PC-9 (cell line): ENCODE measurements around the gene GRAP. TPM values are rescaled to one million over a fixed set of nuclear protein-coding genes. Genes with fewer than 3 reads are reported as not detected.
"Not testable (repeated sequence)": the region's sequence is repeated elsewhere in the genome, so short reads cannot be mapped to it uniquely, and the experiment has no call there.

Experiments used
- BruUV-seq: library from RNA; stranded (reverse); fragments of 400-500 nt; replicated peaks from 2 replicates; lab custom pipeline; 2021; lab: Mats Ljungman, UMichigan
- CTCF ChIA-PET: fragments of 300-600 bp; sonication (Branson Sonifier 250); formaldehyde crosslinking; loops from one replicate; lab custom pipeline; 2022; ENCODE audit warnings: antibody characterized with exemption; lab: Charles Lee
- POLR2A ChIA-PET: fragments of 300-600 bp; sonication (Branson Sonifier 250); formaldehyde crosslinking; loops from one replicate; lab custom pipeline; 2022; ENCODE audit warnings: antibody characterized with exemption; ENCODE audit not compliant: unreplicated experiment; lab: Charles Lee
- DNase-seq, 2 experiments: peaks; one replicate each; pipeline versions ENCODE4 v3.0.0 to v3.0.0-alpha.2; 2015 to 2022; ENCODE audit warnings: mixed read lengths in 1 of 2
- H2AFZ ChIP-seq: fragments of 200-600 bp; sonication (generic); 2 replicates; pipeline ENCODE4 v1.8.1; 2017; ENCODE audit warnings: antibody characterized with exemption
- H3F3A ChIP-seq: fragments of 200-600 bp; sonication (generic); 2 replicates; pipeline ENCODE4 v1.8.1; 2017; ENCODE audit warnings: antibody characterized with exemption, mild to moderate bottlenecking, low read depth; ENCODE audit not compliant: insufficient read depth
- H3K27ac ChIP-seq: fragments of 200-600 bp; sonication (generic); 2 replicates; pipeline ENCODE4 v1.6.1; 2016; ENCODE audit warnings: mixed run types
- H3K27me3 ChIP-seq: fragments of 200-600 bp; sonication (generic); 2 replicates; pipeline ENCODE4 v1.6.1; 2016; ENCODE audit warnings: low read depth, mixed run types; ENCODE audit not compliant: insufficient read depth
- H3K36me3 ChIP-seq: fragments of 200-600 bp; sonication (generic); 2 replicates; pipeline ENCODE4 v1.6.1; 2016; ENCODE audit warnings: low read depth, mixed run types
- H3K4me1 ChIP-seq: fragments of 200-600 bp; sonication (generic); replicated peaks from 2 replicates; pipeline ENCODE4 v1.6.1; 2016; ENCODE audit warnings: mixed run types; ENCODE audit not compliant: insufficient read depth
- H3K4me2 ChIP-seq: fragments of 200-600 bp; sonication (generic); 2 replicates; pipeline ENCODE4 v1.6.1; 2017; ENCODE audit warnings: mixed run types
- H3K4me3 ChIP-seq: fragments of 200-600 bp; sonication (generic); 2 replicates; pipeline ENCODE4 v1.6.1; 2016; ENCODE audit warnings: mixed run types
- H3K79me2 ChIP-seq: fragments of 200-600 bp; sonication (generic); 2 replicates; pipeline ENCODE4 v1.6.1; 2017; ENCODE audit warnings: low read depth, mixed run types
- H3K9me2 ChIP-seq: fragments of 200-600 bp; sonication (generic); 2 replicates; pipeline ENCODE4 v1.8.1; 2017; ENCODE audit warnings: mild to moderate bottlenecking; ENCODE audit not compliant: insufficient read depth
- H3K9me3 ChIP-seq: fragments of 200-600 bp; sonication (generic); 2 replicates; pipeline ENCODE4 v1.8.1; 2016; ENCODE audit warnings: low read depth; ENCODE audit not compliant: insufficient read depth
- H4K20me1 ChIP-seq: fragments of 200-600 bp; sonication (generic); 2 replicates; pipeline ENCODE4 v1.8.1; 2017; ENCODE audit not compliant: insufficient read depth
- intact Hi-C: fragments of 100-400 bp; cut with micrococcal nuclease; formaldehyde crosslinking; loops from one replicate; pipeline ENCODE4 v1.10.0; 2022; ENCODE audit not compliant: unreplicated experiment
- total RNA-seq: library from RNA; stranded (reverse); gene quantifications from 2 replicates; pipeline ENCODE4 v1.2.3, GENCODE V29; 2021
- TF ChIP-seq, protein P1 (sequence below): fragments of 200-600 bp; sonication (generic); conservative IDR thresholded peaks from 2 replicates; pipeline ENCODE4 v1.6.1; 2017; ENCODE audit warnings: mixed run types, antibody characterized with exemption, mild to moderate bottlenecking, moderate library complexity

The GRAP gene
- total RNA-seq, 1 experiment from 2014 or later = 0.48 TPM

DNA sequence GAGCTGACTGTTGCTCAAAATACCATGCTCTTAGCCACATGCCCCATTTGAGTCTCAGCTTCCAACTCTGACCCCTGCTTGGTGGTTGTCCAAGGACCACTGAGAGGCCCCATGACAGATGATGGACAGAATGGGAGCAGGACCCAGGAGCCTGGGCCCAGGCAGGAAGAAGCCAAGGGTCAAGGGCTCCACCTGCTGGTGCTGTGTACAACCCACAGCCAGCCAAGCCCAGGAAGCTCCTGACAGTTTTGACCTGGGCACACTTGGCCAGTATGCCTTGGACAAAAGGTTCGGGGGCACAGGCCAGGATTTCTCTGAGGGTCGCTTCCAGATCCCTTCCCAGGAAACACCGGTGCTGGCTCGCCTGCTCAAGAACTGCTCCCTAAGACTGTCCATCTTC is 15.0 kb downstream of the GRAP start:
- H3K4me3 ChIP-seq, POLR2A ChIA-PET, CTCF ChIA-PET, H3K9me3 ChIP-seq, H3K27ac ChIP-seq, intact Hi-C loops, H3F3A ChIP-seq, H2AFZ ChIP-seq, H3K79me2 ChIP-seq, H3K27me3 ChIP-seq, H3K4me1 ChIP-seq, BruUV-seq, H3K9me2 ChIP-seq, H3K36me3 ChIP-seq, H4K20me1 ChIP-seq: not testable (repeated sequence)
- TF ChIP-seq, protein P1, sequence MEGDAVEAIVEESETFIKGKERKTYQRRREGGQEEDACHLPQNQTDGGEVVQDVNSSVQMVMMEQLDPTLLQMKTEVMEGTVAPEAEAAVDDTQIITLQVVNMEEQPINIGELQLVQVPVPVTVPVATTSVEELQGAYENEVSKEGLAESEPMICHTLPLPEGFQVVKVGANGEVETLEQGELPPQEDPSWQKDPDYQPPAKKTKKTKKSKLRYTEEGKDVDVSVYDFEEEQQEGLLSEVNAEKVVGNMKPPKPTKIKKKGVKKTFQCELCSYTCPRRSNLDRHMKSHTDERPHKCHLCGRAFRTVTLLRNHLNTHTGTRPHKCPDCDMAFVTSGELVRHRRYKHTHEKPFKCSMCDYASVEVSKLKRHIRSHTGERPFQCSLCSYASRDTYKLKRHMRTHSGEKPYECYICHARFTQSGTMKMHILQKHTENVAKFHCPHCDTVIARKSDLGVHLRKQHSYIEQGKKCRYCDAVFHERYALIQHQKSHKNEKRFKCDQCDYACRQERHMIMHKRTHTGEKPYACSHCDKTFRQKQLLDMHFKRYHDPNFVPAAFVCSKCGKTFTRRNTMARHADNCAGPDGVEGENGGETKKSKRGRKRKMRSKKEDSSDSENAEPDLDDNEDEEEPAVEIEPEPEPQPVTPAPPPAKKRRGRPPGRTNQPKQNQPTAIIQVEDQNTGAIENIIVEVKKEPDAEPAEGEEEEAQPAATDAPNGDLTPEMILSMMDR = peak; percentile 66
- H3K4me2 ChIP-seq = peak overlapping the region; percentile 58; the same call in 1 of the 2 replicates
- DNase-seq = peak in 1 of 2 experiments; percentile 89

DNA sequence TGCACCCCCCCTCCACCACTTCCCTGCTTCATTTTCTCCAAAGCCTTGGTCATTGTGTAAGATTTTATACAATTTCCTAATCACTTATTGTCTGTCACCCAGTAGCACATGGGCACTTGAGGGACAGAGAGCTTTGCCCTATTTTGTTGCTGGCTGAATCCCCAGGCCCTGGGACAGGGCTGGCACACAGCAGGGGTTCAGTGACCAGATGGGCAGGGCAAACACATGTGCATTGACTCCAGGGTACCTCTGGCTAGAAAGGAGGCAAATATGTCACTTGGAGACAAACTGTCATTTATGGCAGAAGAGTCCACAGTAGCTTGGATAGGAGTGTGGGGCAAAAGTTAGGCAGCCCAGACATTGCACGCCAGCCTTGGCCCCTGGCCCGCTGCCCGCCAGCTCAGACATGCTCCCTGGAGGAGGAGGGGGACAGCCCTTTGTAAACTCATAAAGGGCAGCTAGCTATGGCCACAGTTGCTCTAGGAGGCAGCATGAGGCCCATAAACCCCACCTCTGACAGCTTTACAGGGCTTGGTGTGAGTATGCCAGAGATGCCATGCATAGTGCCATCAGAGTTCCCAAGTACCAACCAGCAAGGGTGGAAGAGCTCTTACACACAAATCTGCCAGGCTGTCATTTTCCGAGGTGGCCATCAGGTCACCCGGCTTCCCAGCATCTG is 15.8 kb downstream of the GRAP start:
- H3K36me3 ChIP-seq, H2AFZ ChIP-seq, H4K20me1 ChIP-seq, intact Hi-C loops, POLR2A ChIA-PET, H3K4me3 ChIP-seq, H3F3A ChIP-seq, H3K79me2 ChIP-seq, DNase-seq, CTCF ChIA-PET, H3K9me3 ChIP-seq, BruUV-seq, H3K27ac ChIP-seq, H3K4me2 ChIP-seq, H3K9me2 ChIP-seq, H3K27me3 ChIP-seq, H3K4me1 ChIP-seq: not testable (repeated sequence)

DNA sequence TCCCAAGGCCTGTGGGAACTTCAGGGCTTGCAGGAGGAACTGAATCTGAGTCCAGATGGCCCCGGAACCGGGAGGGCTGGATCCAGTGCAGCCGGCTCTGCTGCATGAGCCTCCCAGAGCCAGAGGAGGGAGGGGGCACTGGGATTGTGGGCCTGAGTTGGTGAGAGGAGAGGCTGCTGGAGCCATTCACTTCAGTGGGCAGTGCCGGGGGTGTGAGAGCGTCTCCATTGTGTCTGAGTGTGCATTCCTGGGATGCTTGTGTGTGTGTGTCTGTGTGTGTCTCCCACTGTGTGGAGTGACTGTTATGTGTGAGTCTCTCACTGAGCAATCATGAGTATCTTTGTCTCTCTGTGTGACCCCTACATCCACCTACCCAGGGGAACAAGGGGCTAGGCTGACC is 17.0 kb downstream of the GRAP start:
- H2AFZ ChIP-seq, BruUV-seq, H3K27me3 ChIP-seq, H3K79me2 ChIP-seq, H3K9me2 ChIP-seq, POLR2A ChIA-PET, intact Hi-C loops, H3K9me3 ChIP-seq, H3K4me3 ChIP-seq, H4K20me1 ChIP-seq, CTCF ChIA-PET, H3K36me3 ChIP-seq, H3K27ac ChIP-seq, H3K4me1 ChIP-seq, H3F3A ChIP-seq: not testable (repeated sequence)
- DNase-seq = peak in 1 of 2 experiments; percentile 51
- H3K4me2 ChIP-seq = peak overlapping the region; percentile 34; the same call in 1 of the 2 replicates

DNA sequence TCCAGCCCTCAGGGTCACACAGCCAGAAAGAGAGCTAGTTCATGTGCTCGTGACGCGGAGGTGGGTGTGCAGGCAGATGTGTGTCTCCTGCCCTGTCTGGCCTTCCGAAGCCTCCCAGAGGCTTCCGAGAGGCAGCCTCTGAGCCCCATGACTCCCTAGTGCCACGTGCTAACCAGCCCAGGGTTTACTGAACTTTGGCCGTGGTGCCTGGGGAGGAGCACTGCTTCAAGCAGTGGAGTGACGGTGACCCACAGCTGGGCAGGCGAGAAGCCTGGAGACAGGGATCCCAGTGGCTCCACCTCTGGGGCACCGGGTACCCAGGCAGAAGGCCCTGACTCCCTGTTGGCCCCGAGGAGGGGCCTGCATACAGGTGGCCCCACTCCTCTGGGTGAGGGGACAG is 18.1 kb downstream of the GRAP start:
- H3K9me2 ChIP-seq, H3F3A ChIP-seq, H3K36me3 ChIP-seq, H4K20me1 ChIP-seq, H3K79me2 ChIP-seq, H3K4me3 ChIP-seq, H3K4me2 ChIP-seq, H3K9me3 ChIP-seq, POLR2A ChIA-PET, BruUV-seq, DNase-seq, CTCF ChIA-PET, H3K27ac ChIP-seq, intact Hi-C loops, H2AFZ ChIP-seq, H3K27me3 ChIP-seq, H3K4me1 ChIP-seq: not testable (repeated sequence)
